HFFc6 (cell line): ENCODE data around the gene VWDE. TPM values are rescaled to one million over a fixed set of nuclear protein-coding genes. Genes with fewer than 3 reads are reported as not detected.

Experiments used
- DNase-seq: peaks from one replicate; pipeline ENCODE4 v3.0.0-alpha.2; 2018
- H3K27ac Mint-ChIP-seq: 2 replicates; pipeline ENCODE4 v1.8.0; 2020; ENCODE audit warnings: mild to moderate bottlenecking, mixed read lengths
- H3K27me3 Mint-ChIP-seq: 2 replicates; pipeline ENCODE4 v1.8.0; 2021; ENCODE audit warnings: mild to moderate bottlenecking, moderate library complexity, mixed read lengths; ENCODE audit not compliant: insufficient read depth
- H3K36me3 Mint-ChIP-seq: 2 replicates; pipeline ENCODE4 v1.8.0; 2021; ENCODE audit warnings: low read depth, mixed read lengths
- H3K4me1 Mint-ChIP-seq: 2 replicates; pipeline ENCODE4 v1.8.0; 2020; ENCODE audit warnings: low read depth, mixed read lengths
- H3K4me3 Mint-ChIP-seq: 2 replicates; pipeline ENCODE4 v1.8.0; 2020; ENCODE audit warnings: mild to moderate bottlenecking, moderate library complexity, mixed read lengths
- H3K9me3 Mint-ChIP-seq: 2 replicates; pipeline ENCODE4 v1.8.0; 2020; ENCODE audit warnings: mild to moderate bottlenecking, mixed read lengths
- CTCF ChIP-seq: fragments of 200-600 bp; sonication (generic); IDR thresholded peaks from 2 replicates; pipeline ENCODE4 v1.5.0; 2021; ENCODE audit warnings: antibody characterized with exemption, mild to moderate bottlenecking
- total RNA-seq, 6 experiments: library from RNA; stranded (reverse); fragmentation: NEBNext Ultra II Directional; extraction: Animal tissue kit (Norgen Biotek cat#: 25700); gene quantifications; 2 replicates in 1 of 6; 3 replicates in 5 of 6; pipeline ENCODE4 v1.2.3, GENCODE V29; 2021

Gene VWDE
- total RNA-seq, 6 experiments from 2014 or later: not detected

- Mint-ChIP-seq H3K9me3 (peaks cover 4% of the 10 kb centered on the region; the same call in 1 of the 2 replicates), H3K27ac (no peak overlapping the region)
- TF ChIP-seq CTCF: no peak
Measured at GRCh38 chr7:12317675-12318074, 86.0 kb downstream of the VWDE start.

GRCh38 chr7:12316925-12317324 lies 86.7 kb downstream of the VWDE start:
- H3K36me3 Mint-ChIP-seq: no peaks in the 10 kb centered on the region
- H3K4me1 Mint-ChIP-seq: no peaks in the 10 kb centered on the region
- no peak overlapping the region for H3K27ac Mint-ChIP-seq
- no peak overlapping the region for H3K4me3 Mint-ChIP-seq
- H3K27me3 Mint-ChIP-seq: no peaks in the 10 kb centered on the region
- TF ChIP-seq CTCF: no peak
- no peak for DNase-seq
- peaks cover 10% of the 10 kb centered on the region for H3K9me3 Mint-ChIP-seq

More at GRCh38 chr7:12317675-12318074, 86.0 kb downstream of the VWDE start:
- no peak overlapping the region for H3K4me3 Mint-ChIP-seq
- no peaks in the 10 kb centered on the region for H3K36me3 Mint-ChIP-seq
- DNase-seq: no peak
- no peaks in the 10 kb centered on the region for H3K4me1 Mint-ChIP-seq
- H3K27me3 Mint-ChIP-seq: no peaks in the 10 kb centered on the region

- no peak overlapping the region for H3K27ac Mint-ChIP-seq
- no peaks in the 10 kb centered on the region for H3K36me3 Mint-ChIP-seq
- TF ChIP-seq CTCF: no peak
- no peak for DNase-seq
- H3K9me3 Mint-ChIP-seq: peaks cover 20% of the 10 kb centered on the region
- no peaks in the 10 kb centered on the region for H3K4me1 Mint-ChIP-seq
- H3K4me3 Mint-ChIP-seq: no peak overlapping the region
- no peaks in the 10 kb centered on the region for H3K27me3 Mint-ChIP-seq
Measured at GRCh38 chr7:12315049-12315448, 88.6 kb downstream of the VWDE start.

- Mint-ChIP-seq H3K4me1 (no peaks in the 10 kb centered on the region), H3K27me3 (no peaks in the 10 kb centered on the region), H3K36me3 (no peaks in the 10 kb centered on the region), H3K9me3 (peaks cover 23% of the 10 kb centered on the region), H3K27ac (no peak overlapping the region), H3K4me3 (no peak overlapping the region)
- DNase-seq: no peak
- no peak for TF ChIP-seq CTCF
Measured at GRCh38 chr7:12314199-12314598, 89.5 kb downstream of the VWDE start.

GRCh38 chr7:12305502-12305901 lies 98.2 kb downstream of the VWDE start:
- Mint-ChIP-seq H3K4me1 (no peaks in the 10 kb centered on the region), H3K27me3 (peaks cover 2% of the 10 kb centered on the region; the same call in 1 of the 2 replicates), H3K36me3 (no peaks in the 10 kb centered on the region), H3K4me3 (no peak overlapping the region), H3K27ac (no peak overlapping the region), H3K9me3 (peaks cover 28% of the 10 kb centered on the region)
- DNase-seq: no peak
- no peak for TF ChIP-seq CTCF

- no peak for TF ChIP-seq CTCF
- H3K36me3 Mint-ChIP-seq: no peaks in the 10 kb centered on the region
- peaks cover 2% of the 10 kb centered on the region; the same call in 1 of the 2 replicates for H3K27me3 Mint-ChIP-seq
- no peaks in the 10 kb centered on the region for H3K4me1 Mint-ChIP-seq
- H3K9me3 Mint-ChIP-seq: peaks cover 32% of the 10 kb centered on the region
- DNase-seq: no peak
- H3K27ac Mint-ChIP-seq: no peak overlapping the region
- no peak overlapping the region for H3K4me3 Mint-ChIP-seq
Measured at GRCh38 chr7:12303495-12303894, 100.2 kb downstream of the VWDE start.
